GM12801 (cell line): ENCODE measurements around the gene SLX4.

Experiments used
- CTCF ChIP-seq: IDR thresholded peaks from one replicate; pipeline ENCODE4 v1.5.1; 2011; ENCODE audit warnings: control low read depth; ENCODE audit not compliant: insufficient read length; ENCODE audit errors: extremely low read depth

The SLX4 gene

GRCh38 chr16:3589001-3589400 is 22.4 kb downstream of the SLX4 start:
- TF ChIP-seq CTCF: no peak

- no peak for TF ChIP-seq CTCF
Measured at GRCh38 chr16:3587547-3588110, 23.8 kb downstream of the SLX4 start.

- TF ChIP-seq CTCF: no peak
Measured at GRCh38 chr16:3584412-3584811, 27.0 kb downstream of the SLX4 start.

- no peak for TF ChIP-seq CTCF
Measured at GRCh38 chr16:3583303-3584038, 27.9 kb downstream of the SLX4 start.

- TF ChIP-seq CTCF: no peak
Measured at GRCh38 chr16:3582276-3583165, 28.9 kb downstream of the SLX4 start.

GRCh38 chr16:3581392-3581791 is 30.0 kb downstream of the SLX4 start:
- no peak for TF ChIP-seq CTCF

- no peak for TF ChIP-seq CTCF
Measured at GRCh38 chr16:3580686-3581085, 30.7 kb downstream of the SLX4 start.
